ENCODE data around the gene EXOC2.
A peak's percentile ranks its signal among the peaks of the same experiment; 100 is the strongest.

Gene EXOC2

DNA sequence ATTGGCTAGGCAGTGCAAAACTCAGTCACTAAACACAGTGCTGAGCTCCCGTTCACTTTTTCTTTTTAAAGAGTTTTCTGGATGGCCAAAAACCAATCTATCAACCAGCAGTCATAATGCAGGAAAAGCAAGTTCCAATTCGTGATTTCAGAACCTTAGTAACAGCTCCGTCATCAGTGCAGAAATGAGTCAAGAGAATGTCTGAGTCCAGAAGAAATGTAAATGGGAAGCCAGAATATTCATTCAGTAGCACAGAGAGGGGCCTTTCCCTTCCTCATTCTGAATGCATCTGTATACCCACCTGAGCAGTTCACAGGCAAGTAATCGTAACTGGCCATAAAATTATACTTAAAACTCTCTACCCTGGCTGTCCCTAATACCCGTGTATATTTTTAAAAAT, 56.5 kb downstream of the EXOC2 start:
- no peak for DNase-seq (ENCODE audit: low read depth)
- H3K4me3 ChIP-seq (replicated peaks; ENCODE audit: low read depth, low read length) = no peak overlapping the region
- TF ChIP-seq, protein P1, sequence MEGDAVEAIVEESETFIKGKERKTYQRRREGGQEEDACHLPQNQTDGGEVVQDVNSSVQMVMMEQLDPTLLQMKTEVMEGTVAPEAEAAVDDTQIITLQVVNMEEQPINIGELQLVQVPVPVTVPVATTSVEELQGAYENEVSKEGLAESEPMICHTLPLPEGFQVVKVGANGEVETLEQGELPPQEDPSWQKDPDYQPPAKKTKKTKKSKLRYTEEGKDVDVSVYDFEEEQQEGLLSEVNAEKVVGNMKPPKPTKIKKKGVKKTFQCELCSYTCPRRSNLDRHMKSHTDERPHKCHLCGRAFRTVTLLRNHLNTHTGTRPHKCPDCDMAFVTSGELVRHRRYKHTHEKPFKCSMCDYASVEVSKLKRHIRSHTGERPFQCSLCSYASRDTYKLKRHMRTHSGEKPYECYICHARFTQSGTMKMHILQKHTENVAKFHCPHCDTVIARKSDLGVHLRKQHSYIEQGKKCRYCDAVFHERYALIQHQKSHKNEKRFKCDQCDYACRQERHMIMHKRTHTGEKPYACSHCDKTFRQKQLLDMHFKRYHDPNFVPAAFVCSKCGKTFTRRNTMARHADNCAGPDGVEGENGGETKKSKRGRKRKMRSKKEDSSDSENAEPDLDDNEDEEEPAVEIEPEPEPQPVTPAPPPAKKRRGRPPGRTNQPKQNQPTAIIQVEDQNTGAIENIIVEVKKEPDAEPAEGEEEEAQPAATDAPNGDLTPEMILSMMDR (IDR thresholded peaks at IDR 0.05; ENCODE audit: low read length, missing control alignments) = no peak

DNA sequence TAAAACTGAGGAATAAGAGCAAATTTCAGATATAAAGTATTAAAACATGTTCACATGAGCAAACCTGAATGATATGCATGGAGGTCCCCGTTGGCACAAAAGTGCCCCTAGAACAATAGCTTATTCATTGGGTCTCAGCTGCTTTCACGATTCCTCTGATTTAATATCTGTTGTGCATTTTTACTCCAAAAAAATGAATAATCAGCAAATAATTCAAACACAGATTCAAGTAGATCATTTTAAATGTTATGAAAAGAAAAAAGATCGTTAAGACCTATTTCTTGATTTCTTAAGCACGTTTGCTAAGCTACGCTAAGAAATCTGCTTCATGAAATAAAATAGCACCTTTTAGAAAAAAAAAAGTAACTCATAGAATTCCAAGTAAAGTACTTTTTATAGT, 57.7 kb downstream of the EXOC2 start:
- no peak overlapping the region for H3K4me3 ChIP-seq (replicated peaks; ENCODE audit: low read depth, low read length)
- TF ChIP-seq, protein P1 (IDR thresholded peaks at IDR 0.05; ENCODE audit: low read length, missing control alignments) = no peak
- no peak for DNase-seq (ENCODE audit: low read depth)

DNA sequence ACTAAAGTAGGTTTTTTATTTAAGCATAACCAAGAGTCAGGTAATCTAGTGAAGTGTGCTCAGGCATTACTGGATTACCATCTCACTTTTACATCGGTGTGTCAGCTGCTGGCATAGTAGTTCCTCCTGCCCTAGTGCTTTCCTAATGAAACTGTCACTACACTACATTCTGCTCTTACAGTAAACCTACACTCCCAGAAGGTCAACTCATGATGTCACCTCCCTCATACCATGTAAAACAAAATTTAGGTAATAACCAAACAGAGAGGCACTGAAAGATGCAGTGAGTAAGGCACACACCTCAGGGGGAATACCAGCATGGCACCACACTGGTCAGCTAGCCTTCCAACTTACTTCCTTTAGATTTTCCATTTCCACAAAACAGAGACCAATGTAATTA, 59.3 kb downstream of the EXOC2 start:
- TF ChIP-seq, protein P1 (IDR thresholded peaks at IDR 0.05; ENCODE audit: low read length, missing control alignments) = no peak

DNA sequence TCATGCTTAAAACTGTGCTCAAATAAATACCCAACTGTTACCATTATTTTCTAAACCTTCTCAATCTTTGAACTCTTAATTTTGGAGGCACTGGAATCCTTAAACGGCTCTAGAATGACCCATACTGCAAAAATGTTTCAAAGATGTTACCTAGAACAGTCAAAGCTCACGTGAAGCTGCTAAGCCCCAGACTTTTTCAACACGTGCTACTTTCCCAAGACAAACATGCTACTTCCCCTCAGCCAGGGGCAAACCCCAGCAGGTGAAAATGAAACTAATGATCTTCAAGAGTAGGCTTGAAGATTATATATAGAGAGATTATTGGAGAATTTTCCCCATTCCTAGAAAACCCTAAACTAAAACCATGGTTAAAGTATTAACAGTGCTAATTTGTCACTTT, 64.2 kb downstream of the EXOC2 start:
- no peak for DNase-seq (ENCODE audit: low read depth)
- no peak overlapping the region for H3K4me3 ChIP-seq (replicated peaks; ENCODE audit: low read depth, low read length)
- TF ChIP-seq, protein P1 (IDR thresholded peaks at IDR 0.05; ENCODE audit: low read length, missing control alignments) = no peak

More for the DNA sequence above, 59.3 kb downstream of the EXOC2 start:
- no peak overlapping the region for H3K4me3 ChIP-seq (replicated peaks; ENCODE audit: low read depth, low read length)
- DNase-seq (ENCODE audit: low read depth) = no peak

DNA sequence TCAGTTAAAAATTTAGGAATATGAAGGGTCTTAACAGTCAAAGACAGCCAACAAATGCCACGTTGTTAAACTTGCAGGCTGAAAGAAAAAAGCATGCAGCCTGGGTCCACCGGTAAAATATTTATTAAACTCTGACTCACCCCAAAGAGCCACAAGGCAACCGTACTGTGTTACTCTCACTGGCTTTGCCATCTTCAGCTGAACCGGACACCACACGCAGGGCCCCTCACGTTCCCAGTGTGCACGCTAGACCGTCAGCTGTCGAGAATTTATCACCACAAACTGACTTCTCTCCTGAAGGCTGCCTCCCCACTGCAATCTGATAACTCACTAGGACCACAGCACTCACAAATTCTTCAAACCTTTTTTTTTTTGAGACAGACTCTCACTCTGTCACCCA, 66.7 kb downstream of the EXOC2 start:
- DNase-seq (ENCODE audit: low read depth) = no peak
- TF ChIP-seq, protein P1 (IDR thresholded peaks at IDR 0.05; ENCODE audit: low read length, missing control alignments) = no peak
- no peak overlapping the region for H3K4me3 ChIP-seq (replicated peaks; ENCODE audit: low read depth, low read length)

DNA sequence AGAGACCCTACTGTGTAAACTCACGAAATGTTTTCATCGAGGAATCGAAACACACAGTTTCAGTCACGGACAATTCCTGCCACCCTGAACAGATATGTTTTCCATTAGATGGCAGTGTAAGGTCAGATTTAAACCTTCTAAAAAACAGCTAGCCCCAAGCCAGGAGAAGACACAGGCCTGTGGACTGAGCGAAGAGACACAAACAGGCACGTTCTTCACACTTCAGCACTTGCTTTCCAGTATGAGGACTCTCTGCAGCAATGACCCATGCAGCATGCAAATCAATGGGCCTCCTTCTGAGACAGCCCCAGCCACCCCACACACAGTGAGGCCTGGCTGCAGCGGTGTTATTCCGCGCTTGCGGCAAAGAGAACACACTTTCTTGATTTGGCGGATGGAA, 68.0 kb downstream of the EXOC2 start:
- no peak overlapping the region for H3K4me3 ChIP-seq (replicated peaks; ENCODE audit: low read depth, low read length)
- peak; percentile 44 for DNase-seq (ENCODE audit: low read depth)
- TF ChIP-seq, protein P1 (IDR thresholded peaks at IDR 0.05; ENCODE audit: low read length, missing control alignments) = peak; percentile 11

DNA sequence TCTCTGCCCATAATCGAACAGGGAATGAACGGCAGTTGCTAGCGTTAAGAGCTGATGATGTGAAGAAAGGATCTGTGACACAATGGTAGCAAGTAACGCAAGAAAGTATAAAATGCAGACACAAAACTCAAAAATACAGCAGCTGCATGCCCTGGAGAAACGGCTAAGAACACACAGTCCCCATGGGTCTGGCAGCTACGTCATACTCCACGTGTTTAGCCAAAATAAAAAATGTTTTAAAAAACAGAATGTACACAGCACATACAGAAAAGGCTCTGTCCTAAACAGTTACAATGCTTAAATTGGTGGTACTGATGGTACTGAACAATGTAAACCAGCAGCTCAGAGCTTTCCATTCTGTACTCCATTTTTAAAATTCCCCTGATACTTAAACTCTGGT, 70.5 kb downstream of the EXOC2 start:
- TF ChIP-seq, protein P1 (IDR thresholded peaks at IDR 0.05; ENCODE audit: low read length, missing control alignments) = no peak
- no peak for DNase-seq (ENCODE audit: low read depth)
- no peak overlapping the region for H3K4me3 ChIP-seq (replicated peaks; ENCODE audit: low read depth, low read length)
